Activated CD4-positive, alpha-beta T cell treated with anti-CD3 and anti-CD28 coated beads, Interleukin-10, Interleukin-2, amounts not matched to agents 100 ng/mL and 50 ng/mL, durations not matched to agents 16 hours and 8 hours (primary cell): Measurements from ENCODE around the gene MUC15.
"Not testable (repeated sequence)": the region's sequence is repeated elsewhere in the genome, so short reads cannot be mapped to it uniquely, and the experiment has no call there.

Source experiments
- DNase-seq: peaks from one replicate; pipeline ENCODE4 v3.0.0-alpha.2; 2020

The MUC15 gene

GRCh38 chr11:26571861-26572654, at the start of gene MUC15:
TSS of gene MUC15 (minus strand) at chr11:26572263. CDS start at chr11:26567094, 5,169 bp downstream.
- DNase-seq, result no peak

GRCh38 chr11:26621132-26621531, 49.1 kb upstream of the MUC15 start:
- no peak for DNase-seq

GRCh38 chr11:26620282-26621045, 48.4 kb upstream of the MUC15 start:
- DNase-seq, result no peak

GRCh38 chr11:26618441-26618840, 46.4 kb upstream of the MUC15 start:
- DNase-seq, result no peak

- DNase-seq, result no peak
Observed at GRCh38 chr11:26613759-26614158, 41.7 kb upstream of the MUC15 start.

GRCh38 chr11:26608507-26609146, 36.6 kb upstream of the MUC15 start:
- no peak for DNase-seq

- no peak for DNase-seq
Observed at GRCh38 chr11:26607725-26608506, 35.9 kb upstream of the MUC15 start.

- no peak for DNase-seq
Observed at GRCh38 chr11:26599876-26600434, 27.9 kb upstream of the MUC15 start.

GRCh38 chr11:26599425-26599824, 27.4 kb upstream of the MUC15 start:
- DNase-seq, result no peak

- no peak for DNase-seq
Observed at GRCh38 chr11:26597899-26598298, 25.8 kb upstream of the MUC15 start.

- not testable (repeated sequence) for DNase-seq
Observed at GRCh38 chr11:26597049-26597689, 25.1 kb upstream of the MUC15 start.

GRCh38 chr11:26595207-26595865, 23.3 kb upstream of the MUC15 start:
- not testable (repeated sequence) for DNase-seq

- no peak for DNase-seq
Observed at GRCh38 chr11:26593691-26594090, 21.6 kb upstream of the MUC15 start.

GRCh38 chr11:26587073-26587472, 15.0 kb upstream of the MUC15 start:
- no peak for DNase-seq

GRCh38 chr11:26584818-26585217, 12.8 kb upstream of the MUC15 start:
- no peak for DNase-seq

- no peak for DNase-seq
Observed at GRCh38 chr11:26583550-26583949, 11.5 kb upstream of the MUC15 start.

- DNase-seq, result no peak
Observed at GRCh38 chr11:26580929-26581328, 8.9 kb upstream of the MUC15 start.

- no peak for DNase-seq
Observed at GRCh38 chr11:26579683-26580082, 7.6 kb upstream of the MUC15 start.

GRCh38 chr11:26578998-26579661, 7.1 kb upstream of the MUC15 start:
- DNase-seq, result no peak

- DNase-seq, result no peak
Observed at GRCh38 chr11:26575946-26576345, 3.9 kb upstream of the MUC15 start.

- no peak for DNase-seq
Observed at GRCh38 chr11:26573896-26574295, 1.8 kb upstream of the MUC15 start.
